NCI-H2227 (cell line): ENCODE data around the gene COMMD4.
"Not testable (repeated sequence)": the region's sequence is repeated elsewhere in the genome, so short reads cannot be mapped to it uniquely, and the experiment has no call there.

ENCODE experiments used
- DNase-seq: peaks from one replicate; lab custom pipeline; 2025; ENCODE audit not compliant: unreplicated experiment; lab: John Stamatoyannopoulos, UW

The COMMD4 gene

DNA sequence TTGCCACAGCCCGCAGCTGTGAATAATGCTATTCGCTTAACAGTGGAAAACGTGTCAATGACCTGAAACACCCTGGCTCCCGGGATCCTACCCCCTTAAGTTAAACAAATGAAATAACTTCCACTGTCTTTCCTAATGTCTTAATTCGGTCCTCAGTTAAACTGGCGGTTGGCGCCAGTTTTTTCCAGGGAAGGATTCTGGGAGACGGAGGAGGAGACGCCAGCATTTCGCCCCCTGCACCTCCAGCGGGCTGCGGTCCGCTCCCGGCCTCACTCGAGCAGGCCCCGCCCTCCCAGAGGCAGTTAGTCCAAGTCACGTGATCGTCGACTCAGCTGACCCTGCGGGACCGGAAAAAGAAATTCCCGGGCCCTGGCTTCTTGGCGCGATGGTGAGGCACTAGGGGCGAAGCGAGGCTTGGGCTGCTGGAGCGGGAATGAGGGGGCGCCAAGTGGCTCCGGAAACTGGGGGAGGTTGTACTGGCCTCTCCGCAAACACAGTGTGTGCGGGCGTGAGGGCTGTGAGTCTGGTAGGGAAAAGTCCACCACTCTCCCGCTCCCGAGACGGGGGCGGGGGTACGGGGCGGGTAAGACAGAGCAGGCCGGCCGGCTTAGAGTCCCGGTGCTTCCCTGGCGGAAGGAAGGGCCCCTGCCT lies at the start of gene COMMD4:
Gene COMMD4, plus strand, starts transcription at position 359 of the 651 bp plus-strand sequence. Its CDS starts 27 bp downstream, at position 386.
- DNase-seq = peak; percentile 98

DNA sequence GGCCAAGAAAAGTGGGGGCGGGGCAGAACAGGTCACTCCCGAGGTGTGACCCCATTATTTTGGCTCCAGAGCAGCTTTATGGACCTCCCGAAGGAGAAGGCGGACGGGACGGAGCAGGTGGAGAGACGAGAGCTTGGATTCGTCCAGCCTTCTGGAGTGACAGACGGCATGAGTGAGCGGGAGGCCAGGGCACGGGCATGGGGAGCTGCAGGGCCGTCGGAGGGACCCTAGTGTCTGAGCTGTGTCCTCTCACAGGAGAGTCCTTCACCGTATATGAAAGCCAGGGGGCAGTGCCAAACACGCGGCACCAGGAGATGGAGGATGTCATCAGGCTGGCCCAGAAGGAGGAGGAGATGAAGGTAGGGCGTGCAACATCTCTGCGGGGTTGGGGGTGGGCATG lies 42.2 kb upstream of the COMMD4 start:
- not testable (repeated sequence) for DNase-seq

DNA sequence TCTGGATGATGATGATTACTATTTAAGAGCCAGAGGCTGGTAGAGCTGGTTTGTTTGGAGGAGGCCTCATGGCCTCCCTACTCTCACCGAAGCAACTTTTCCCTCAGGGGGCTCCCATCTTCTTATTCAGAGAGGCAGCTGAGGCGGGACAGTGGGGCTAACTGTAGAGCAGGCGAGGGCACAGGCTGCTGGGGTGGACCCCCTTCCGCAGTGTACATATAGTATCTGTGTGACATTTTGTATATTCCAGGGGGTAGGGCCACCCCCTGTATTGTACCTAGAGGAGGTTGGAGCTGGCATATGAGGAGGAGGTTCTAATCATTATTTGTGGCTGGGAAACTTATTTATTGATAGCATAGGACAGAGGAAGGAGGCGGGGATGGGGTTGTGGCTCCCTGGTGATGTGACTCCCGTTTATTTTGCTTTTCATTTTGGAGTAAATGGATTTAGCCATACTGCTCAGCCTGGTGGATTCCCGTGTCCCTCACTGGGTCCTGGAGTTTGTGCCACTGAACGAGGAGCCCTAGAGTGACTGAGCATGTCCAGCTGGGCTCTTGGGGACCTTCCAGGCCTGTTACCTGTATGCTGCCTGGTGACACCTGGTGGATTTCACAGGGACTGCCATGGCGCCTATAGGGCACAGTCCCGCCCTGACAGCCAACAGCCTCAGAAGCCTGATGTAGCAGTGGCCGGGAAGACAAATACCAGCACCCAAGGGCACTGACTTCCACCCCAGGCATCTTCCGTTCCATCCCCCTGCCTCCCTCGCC lies 37.1 kb upstream of the COMMD4 start:
- not testable (repeated sequence) for DNase-seq

DNA sequence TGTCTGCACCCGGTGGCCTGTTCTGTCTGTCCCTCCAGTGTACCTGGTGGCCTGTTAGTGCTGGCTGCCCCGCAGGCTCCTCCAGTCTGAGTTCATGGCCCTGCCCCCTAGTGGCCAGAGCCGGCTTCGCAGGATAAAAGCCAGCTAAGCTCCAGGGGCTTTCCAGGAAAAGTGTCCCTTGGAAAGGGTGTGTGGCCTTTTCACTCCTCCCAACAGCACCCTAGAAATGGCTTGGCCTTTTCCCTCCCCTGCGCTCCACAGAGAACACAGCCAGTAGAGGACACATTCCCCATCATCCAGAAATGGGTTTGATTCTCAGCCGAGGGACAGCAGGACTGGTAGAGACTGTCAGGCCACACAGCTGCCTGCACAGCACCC lies 36.6 kb upstream of the COMMD4 start:
- DNase-seq = not testable (repeated sequence)

DNA sequence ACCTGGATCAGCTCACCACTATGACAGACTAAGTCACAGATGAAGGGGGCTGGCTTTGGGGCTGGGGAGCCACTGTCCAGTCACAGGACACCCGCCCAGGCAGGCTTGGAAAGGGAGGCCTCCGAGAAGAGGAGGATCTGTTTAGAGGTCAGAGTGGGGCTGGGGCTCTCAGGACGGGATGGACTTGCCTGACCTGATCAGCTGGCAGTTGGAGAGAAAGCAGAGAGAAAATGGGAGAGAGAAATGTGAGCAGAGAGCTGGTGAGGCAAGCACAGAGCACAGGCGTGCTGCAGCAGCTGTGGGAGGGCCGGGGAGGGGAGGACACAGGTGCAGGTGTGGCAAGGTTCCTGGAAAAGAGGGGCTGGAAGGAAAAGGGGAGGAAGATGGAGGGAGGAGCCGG lies 35.8 kb upstream of the COMMD4 start:
- not testable (repeated sequence) for DNase-seq

DNA sequence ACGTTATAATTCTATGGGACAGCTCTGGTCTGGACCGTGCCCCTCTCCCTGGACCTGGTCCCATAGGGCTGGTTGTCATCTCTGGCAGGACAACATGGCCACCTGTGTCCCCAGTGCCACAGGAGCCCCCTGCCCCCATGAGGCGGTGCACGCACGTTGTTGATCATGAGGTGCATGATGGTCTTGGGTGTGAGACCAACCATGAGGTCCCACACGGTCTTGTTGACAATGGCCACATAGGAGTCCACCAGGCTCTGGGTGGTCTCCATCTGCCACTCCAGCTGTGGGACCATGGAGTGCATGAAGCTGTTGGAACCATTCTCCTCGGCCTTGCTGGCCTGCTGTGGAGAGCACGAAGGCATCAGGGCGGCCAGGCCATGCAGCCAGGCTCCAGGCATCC lies 33.5 kb upstream of the COMMD4 start:
- DNase-seq = no peak

DNA sequence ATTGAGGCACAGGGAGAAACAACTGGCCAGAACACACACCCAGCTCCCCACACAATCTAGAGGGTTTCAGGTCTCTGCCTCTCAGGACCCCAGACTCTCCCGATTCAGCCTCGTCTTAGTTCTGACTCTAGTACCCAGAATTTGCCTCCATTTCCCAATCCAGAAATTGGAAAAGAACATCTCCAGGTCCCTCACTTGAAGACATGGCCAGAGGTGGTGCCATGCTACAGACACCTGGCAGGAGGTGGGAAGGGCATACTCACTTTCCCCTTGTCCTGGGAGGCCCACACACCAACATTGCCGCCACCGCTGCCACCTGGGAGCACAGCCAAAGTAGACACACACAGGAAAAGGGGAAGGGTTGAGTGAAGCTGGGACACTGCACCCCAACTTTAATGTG lies 33.1 kb upstream of the COMMD4 start:
- not testable (repeated sequence) for DNase-seq

DNA sequence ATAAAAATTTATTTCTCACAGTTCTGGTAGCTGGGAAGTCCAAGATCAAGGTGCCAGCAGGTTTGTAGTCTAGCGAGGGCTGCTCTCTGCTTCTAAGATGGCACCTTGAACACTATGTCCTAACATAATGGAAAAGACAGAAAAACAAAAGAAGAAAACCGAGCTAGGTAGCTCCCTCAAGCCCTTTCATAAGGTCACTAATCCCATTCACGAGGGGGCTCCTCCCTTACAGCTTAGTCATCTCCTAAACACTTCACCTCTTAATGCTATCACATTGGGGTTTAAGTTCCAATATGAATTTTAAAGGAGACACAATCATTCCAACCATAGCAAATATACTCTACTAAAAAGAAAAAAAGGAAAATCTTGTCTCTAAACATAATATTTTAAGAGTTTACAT lies 29.7 kb upstream of the COMMD4 start:
- DNase-seq = no peak

DNA sequence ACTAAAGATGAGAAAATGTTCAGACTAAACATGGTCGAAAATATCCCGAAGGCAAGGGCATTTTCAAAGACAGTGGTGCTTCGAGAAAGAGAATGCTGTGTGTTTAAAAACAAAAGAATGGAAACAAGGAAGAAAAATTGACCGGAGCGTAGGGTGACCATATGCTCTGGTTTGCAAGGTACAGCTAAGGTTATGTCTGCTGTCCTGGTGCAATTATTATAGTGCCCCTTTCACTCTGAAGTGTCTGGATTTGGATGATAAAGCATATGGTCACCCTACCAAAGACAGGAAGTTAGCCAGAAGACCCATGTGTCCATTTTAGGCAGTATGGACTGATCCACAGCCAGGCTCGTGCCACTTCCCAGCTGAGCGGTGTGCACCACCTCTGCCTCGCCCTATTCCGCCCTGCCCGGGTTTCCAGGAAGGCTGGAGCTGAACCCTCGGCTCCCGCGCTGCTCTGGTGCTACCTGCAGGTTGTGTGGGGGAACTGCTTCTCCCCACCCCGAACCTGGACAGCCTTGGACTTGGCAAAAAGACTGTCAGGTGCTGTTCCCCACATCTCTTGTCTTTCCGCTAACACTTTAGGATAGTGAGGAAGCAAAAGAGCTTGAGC lies 28.0 kb upstream of the COMMD4 start:
- peak; percentile 27 for DNase-seq

DNA sequence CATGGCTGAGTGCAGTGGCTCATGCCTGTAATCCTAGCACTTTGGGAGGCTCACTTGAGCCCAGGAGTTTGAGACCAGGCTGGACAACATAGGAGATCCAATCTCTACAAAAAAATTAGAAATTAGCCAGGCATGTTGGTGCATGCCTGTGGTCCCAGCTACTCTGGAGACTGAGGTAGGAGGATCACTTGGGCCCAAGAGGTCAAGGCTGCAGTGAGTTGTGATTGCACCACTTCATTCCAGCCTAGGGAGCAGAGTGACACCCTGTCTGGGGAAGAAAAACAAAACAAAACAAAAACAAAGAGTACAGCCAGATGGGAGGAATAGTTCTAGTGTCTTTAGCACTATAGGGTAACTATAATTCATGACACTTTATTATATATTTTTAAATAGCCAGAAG lies 26.2 kb upstream of the COMMD4 start:
- no peak for DNase-seq

DNA sequence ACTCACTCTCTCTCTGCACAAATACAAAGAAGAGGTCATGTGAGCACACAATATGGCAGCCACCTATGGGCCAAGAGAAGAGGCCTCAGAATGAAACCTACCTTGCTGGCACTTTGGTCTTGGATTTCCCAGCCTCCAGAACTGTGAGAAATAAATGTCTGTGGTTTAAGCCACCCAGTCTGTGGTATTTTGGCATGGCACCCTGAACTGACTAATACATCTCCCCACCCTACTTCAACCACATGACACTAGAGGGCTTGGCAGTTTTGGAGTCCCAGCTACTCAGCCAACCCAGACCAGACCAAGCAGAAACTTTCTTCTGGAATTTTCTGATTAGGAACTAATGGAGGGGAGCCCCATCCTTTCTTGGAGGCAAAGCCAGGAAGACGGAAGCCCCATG lies 23.3 kb upstream of the COMMD4 start:
- not testable (repeated sequence) for DNase-seq

DNA sequence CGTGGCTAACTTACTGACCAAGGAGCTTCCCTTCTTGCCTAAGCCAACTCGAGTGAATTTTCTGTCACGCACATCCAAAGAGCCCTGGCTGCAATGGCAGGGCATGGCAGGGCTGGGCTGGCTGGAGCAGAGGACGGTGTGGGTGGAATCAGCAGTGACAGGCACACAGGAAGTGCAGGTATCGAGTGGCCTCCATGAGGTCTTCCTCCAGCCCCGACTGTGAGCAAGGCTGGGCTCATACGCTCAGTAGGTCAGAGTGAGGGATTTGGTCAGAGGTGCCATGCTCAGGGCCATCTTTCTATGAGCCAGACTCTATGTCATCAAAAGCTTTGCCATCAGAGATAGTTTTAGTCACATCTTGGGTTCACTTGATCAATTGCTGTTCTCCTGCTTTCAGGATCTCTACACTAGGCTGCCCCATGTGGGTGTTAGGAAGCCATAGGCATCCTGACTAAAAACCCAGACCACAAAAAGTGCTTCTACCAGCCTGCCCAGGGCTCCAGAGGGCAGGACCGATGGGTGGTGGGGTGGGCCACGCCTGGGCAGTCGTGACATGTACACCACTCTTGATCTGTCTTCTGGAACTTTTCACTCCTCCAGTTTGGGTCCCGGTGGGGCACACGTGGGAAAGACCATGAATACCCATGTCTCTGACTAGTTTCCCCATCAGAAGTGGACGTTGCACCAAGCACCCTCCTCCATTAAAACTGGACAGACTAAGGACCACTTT lies 22.6 kb upstream of the COMMD4 start:
- DNase-seq = no peak

DNA sequence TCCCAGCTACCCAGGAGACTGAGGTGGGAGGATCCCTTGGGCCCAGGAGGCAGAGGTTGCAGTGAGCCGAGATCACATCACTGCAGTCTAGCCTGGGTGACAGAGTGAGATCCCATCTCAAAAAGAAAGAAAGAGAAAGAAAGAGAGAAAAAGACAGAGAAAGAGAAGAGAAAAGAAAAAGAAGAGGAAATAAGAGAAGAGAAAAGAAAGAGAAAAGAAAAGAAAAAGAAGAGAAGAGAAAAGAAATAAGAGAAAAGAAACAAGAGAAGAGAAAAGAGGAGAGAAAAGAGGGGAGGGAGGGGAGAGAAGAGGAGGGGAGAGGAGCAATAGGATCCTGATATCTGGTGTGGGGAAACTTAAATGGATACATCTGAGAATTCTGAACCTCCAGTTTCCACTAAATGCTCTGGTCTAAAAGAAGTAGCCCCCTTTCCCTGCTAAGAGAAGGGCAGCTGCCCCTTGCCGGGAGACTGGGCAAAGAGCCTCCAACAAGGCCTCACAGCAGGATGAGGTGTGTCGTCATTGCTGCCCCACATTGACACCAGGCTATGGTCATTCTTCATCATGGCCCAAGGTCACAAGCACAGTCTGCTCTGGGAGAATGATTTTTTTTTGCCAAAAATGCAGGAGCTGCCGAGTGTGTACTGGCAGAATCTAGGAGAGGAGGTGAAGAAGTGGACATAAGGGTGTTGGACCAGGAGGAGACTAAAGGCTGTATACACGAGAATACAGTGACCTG lies 21.1 kb upstream of the COMMD4 start:
- no peak for DNase-seq

DNA sequence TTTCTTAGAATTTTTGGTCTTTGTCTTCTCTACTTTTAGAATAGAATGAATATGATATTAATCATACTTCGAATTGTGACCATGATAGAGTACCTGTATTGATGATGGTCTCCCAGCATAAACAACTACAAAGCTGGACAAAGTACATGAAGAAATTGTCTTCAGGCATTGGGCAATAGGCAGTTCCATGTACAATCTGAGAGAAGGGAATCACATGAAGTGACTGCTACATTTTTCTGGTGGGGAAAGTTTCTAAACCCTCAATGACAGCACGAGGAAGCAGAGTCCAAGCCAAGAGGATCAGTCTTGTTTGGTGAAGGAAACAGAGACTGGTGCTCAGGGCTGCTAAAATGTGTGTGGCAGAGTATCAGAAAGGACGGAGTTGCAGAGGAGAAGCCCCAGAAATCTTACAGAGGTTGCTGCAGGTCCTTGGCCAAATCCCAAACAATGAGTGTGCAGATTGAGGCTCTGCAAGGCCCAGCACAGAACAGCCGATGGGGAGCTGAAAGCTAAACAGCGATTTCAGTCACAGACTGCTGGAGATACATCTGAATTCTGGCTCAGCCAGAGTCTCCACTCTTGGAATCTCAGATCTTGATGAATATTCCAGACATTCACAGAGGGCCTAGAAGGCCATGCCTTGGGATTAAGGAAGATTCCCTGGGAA lies 16.5 kb upstream of the COMMD4 start:
- not testable (repeated sequence) for DNase-seq

DNA sequence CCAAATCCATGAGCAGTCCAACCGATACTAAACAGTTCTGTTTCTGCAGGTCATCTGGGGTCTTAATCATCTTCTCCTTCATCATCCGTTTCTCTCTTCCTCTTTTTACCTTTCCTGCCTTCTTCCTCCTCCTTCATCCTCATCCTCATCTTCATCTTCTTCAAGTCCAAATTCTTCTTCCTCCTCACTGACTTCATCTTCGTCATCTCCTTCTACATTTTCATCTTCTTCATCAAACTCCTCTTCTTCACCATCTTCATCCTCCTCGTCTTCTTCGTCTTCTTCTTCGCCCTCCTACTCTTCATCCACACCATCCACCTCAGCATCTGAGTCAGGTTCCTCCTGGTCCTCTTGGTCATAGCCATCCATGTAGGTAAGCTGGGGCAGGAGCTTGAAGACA lies 14.2 kb upstream of the COMMD4 start:
- no peak for DNase-seq

DNA sequence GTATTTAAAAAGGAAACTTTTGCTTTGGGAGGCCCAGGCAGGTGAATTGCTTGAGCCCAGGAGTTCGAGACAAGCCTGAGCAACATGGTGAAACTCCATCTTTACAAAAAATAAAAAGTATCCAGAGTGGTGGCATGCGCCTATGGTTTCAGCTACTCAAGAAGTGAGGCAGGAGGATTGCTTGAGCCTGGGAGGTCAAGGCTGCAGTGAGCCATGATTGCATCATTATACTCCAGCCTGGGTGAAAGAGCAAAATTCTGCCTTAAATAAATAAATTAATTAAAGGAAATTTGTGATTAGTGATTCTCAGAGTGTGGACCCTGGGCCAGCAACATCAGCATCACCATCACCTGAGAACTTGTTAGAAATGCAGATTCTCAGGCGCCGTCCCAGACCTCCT lies 9.9 kb upstream of the COMMD4 start:
- no peak for DNase-seq

DNA sequence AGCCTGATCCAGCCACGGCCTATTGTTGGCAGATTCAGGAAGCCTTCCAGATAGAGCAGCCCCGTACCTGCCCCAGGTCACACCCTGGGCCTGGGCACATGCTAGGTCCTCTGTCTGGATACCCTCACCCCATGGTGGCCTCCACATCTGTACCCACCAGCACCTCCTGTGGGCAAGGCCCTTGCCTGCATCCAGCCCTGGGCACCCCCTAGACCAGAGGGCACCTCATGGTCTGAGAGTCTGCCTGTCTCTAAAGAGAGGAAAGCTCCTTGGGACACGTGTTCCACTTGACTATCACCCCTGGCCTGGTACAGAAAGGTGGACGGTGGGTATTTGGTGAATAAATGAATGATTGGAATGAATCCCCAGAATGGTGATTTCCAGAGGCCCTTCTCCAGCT lies 8.9 kb upstream of the COMMD4 start:
- no peak for DNase-seq

DNA sequence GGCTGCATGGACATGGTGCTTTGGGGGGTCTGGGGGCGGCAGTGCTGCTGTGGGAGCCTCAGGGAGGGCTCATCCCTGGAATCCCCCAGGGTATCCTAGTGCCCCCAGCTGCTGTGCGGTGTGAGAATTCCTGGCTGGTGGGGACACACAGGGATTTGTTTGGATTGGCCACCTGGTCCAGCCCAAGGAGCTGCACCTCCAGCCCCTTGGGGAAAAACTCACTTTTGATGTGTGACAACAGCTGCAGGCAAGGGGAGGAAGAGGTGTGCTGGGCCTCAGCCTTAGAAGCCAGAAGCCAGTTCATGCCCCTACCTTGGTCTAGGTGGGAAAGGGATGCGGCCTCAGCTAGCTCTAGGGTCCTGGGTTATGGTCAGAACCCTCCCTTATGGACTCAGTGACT lies 8.4 kb upstream of the COMMD4 start:
- DNase-seq = no peak

DNA sequence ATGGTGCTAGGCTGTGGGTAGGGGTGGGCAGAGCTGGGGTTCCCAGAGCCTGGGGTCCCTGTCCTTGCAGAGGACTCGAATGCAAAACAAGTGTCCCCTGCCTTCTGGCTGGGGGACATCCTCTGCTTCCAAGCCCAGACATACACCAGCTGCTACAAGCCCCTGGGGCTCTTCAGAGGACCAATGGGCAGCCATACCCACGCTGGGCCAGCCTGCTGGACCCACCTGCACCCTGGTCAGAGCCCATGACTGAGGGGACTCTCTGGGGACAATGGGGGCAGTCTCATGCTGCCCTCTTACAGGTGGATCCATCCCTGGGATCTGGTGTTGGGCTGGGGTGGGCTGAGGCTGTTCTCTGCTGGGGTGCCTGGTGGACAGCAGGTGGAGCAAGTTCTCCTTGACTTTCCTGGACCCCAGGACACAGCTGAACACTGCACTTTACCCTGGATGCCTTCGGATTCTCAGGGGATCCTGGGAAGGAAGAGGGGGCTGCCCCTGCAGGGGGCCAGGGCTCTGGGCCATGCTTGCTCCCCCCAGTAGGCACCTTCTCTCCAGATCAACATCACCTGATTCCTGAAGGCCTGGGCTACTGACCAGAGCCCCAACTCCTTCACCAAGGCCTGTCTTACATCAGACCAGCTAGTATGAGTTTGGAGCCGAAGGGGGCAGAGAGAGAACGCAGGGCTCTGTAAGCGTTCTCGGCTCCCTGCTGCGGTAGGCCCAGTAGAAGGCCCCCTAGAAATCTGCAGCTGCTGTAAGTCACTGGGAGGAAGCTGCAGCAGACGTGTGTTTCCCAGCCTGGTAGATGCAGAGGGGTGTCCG lies 7.2 kb upstream of the COMMD4 start:
- no peak for DNase-seq

DNA sequence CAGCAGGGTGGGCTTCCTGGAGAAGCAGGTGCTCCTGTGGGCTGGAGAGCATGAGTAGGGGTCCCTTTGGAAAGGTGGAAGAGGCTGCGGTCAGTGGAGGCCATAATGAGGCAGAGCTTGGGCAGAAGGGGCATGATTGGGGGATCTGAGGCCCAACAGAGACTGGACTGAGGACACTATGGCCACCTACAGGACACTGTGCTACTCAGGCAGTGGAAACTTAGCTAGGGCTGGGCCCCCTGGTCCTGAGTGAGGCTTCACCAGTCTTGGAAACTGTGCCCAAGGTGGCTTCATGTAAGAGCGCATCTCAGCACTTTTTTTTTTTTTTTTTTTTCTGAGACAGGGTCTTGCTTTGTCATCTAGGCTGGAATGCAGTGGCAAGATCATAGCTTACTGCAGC lies 6.3 kb upstream of the COMMD4 start:
- DNase-seq = no peak
